ENCODE measurements around the gene DNAJC25. TPM values are rescaled to one million over a fixed set of nuclear protein-coding genes. Genes with fewer than 3 reads are reported as not detected.
A peak's percentile ranks its signal among the peaks of the same experiment; 100 is the strongest.
"Not testable (repeated sequence)": the region's sequence is repeated elsewhere in the genome, so short reads cannot be mapped to it uniquely, and the experiment has no call there.

Gene DNAJC25
- total RNA-seq, 4 donors from 2014 or later: 3.3 to 14.7 (median 12.7) TPM

- TF ChIP-seq CTCF (IDR thresholded peaks at IDR 0.05) (no peak), POLR2A (IDR thresholded peaks at IDR 0.05) (no peak)
- Histone ChIP-seq H3K4me3 (no peak overlapping the region), H3K36me3 (no peaks in the 10 kb centered on the region), H3K4me1 (peaks cover 0 to 6% (median 0%) of the 10 kb centered on the region in 4 donors), H3K9me3 (no peaks in the 10 kb centered on the region), H3K27ac (no peak overlapping the region), H3K27me3 (no peaks in the 10 kb centered on the region)
- DNase-seq: no peak
Measured at GRCh38 chr9:111615928-111616327, 15.2 kb upstream of the DNAJC25 start.

- not testable (repeated sequence) for H3K4me3 ChIP-seq, H3K9me3 ChIP-seq, H3K27me3 ChIP-seq, DNase-seq, H3K4me1 ChIP-seq, H3K27ac ChIP-seq, H3K36me3 ChIP-seq
Measured at GRCh38 chr9:111617349-111617748, 13.8 kb upstream of the DNAJC25 start.

- Histone ChIP-seq H3K4me3 (no peak overlapping the region), H3K27me3 (no peaks in the 10 kb centered on the region), H3K36me3 (no peaks in the 10 kb centered on the region), H3K9me3 (no peaks in the 10 kb centered on the region), H3K27ac (no peak overlapping the region), H3K4me1 (peaks cover 0 to 6% (median 0%) of the 10 kb centered on the region in 4 donors)
- TF ChIP-seq CTCF (IDR thresholded peaks at IDR 0.05) (peak; percentile 46 to 78 (median 71)), POLR2A (IDR thresholded peaks at IDR 0.05) (no peak)
- peak in 1 of 3 donors; percentile 58 for DNase-seq
Measured at GRCh38 chr9:111621895-111622480, 9.1 kb upstream of the DNAJC25 start.

GRCh38 chr9:111622626-111623025 is 8.5 kb upstream of the DNAJC25 start:
- DNase-seq: peak in 1 of 3 donors; percentile 75

GRCh38 chr9:111627260-111627963 is 3.7 kb upstream of the DNAJC25 start:
- TF ChIP-seq CTCF (IDR thresholded peaks at IDR 0.05) (peak in 2 of 6 experiments; percentile 17 to 24), POLR2A (IDR thresholded peaks at IDR 0.05) (peak in 1 of 2 donors; percentile 11)

More at GRCh38 chr9:111622626-111623025, 8.5 kb upstream of the DNAJC25 start:
- Histone ChIP-seq H3K4me1 (peaks cover 0 to 10% (median 0%) of the 10 kb centered on the region in 4 donors), H3K27me3 (no peaks in the 10 kb centered on the region), H3K9me3 (no peaks in the 10 kb centered on the region), H3K4me3 (no peak overlapping the region), H3K27ac (peak overlapping the region in 1 of 4 donors; percentile 2), H3K36me3 (no peaks in the 10 kb centered on the region)
- no peak for TF ChIP-seq POLR2A (IDR thresholded peaks at IDR 0.05)
- no peak for TF ChIP-seq CTCF (IDR thresholded peaks at IDR 0.05)

GRCh38 chr9:111628411-111628810 is 2.7 kb upstream of the DNAJC25 start:
- Histone ChIP-seq H3K27ac (peak overlapping the region in 2 of 4 donors; percentile 68 to 82), H3K4me1 (peaks cover 0 to 26% (median 5%) of the 10 kb centered on the region in 4 donors), H3K27me3 (no peaks in the 10 kb centered on the region), H3K9me3 (no peaks in the 10 kb centered on the region), H3K4me3 (no peak overlapping the region), H3K36me3 (no peaks in the 10 kb centered on the region)
- TF ChIP-seq POLR2A (IDR thresholded peaks at IDR 0.05): no peak
- TF ChIP-seq CTCF (IDR thresholded peaks at IDR 0.05): no peak
- DNase-seq: no peak

More at GRCh38 chr9:111627260-111627963, 3.7 kb upstream of the DNAJC25 start:
- peak overlapping the region in 3 of 4 donors; percentile 19 to 82 (median 68) for H3K27ac ChIP-seq
- H3K9me3 ChIP-seq: no peaks in the 10 kb centered on the region
- H3K4me1 ChIP-seq: peaks cover 0 to 23% (median 5%) of the 10 kb centered on the region in 4 donors
- peak in 1 of 3 donors; percentile 73 for DNase-seq
- H3K27me3 ChIP-seq: no peaks in the 10 kb centered on the region
- no peak overlapping the region for H3K4me3 ChIP-seq
- no peaks in the 10 kb centered on the region for H3K36me3 ChIP-seq
